Measurements from ENCODE around the gene SRSF3. TPM values are rescaled to one million over a fixed set of nuclear protein-coding genes. Genes with fewer than 3 reads are reported as not detected.
A peak's percentile ranks its signal among the peaks of the same experiment; 100 is the strongest.

The SRSF3 gene
- total and polyA plus RNA-seq, 10 donors: 93.8 to 271 (median 194) TPM

DNA sequence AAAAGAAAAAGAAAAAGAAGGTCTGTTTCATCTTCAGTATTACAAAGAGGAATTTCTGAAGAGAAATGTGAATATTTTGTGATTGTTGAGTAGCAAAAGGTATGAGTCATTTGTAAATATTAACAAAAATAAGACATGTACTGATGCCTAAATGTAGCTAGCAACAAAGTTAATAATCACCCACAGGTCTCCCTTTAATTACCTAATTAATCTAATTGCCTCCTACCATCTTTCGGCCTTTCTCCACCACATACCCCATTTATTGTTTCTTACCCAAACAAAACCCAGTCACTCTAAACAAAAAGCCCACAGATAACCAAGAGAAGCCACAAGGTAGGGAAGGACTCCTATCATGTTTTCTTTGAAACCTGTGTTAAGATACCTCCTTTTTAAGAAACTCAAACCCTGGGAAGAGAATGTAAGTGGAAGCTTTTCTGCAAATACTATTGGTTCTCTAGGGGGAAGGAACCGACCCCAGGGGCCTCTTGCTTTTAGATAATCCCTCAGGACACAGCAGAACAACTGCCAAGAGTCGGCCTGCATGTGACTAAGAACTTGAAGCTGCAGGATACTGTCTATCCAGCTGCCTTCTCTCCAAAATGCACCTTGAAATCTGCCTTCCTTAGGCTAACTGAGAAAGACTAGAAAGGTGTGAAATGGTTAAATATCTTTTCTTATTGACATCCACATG, 30.8 kb upstream of the SRSF3 start:
- 53 to 64% (median 59%) methylated on average over 3 of the region's 3 CpGs for WGBS, 5 donors
- H3K27ac ChIP-seq: no peak overlapping the region
- TF ChIP-seq POLR2AphosphoS5 (IDR thresholded peaks at IDR 0.05) (no peak), POLR2A (IDR thresholded peaks at IDR 0.05) (no peak)
- TF ChIP-seq, protein P1, sequence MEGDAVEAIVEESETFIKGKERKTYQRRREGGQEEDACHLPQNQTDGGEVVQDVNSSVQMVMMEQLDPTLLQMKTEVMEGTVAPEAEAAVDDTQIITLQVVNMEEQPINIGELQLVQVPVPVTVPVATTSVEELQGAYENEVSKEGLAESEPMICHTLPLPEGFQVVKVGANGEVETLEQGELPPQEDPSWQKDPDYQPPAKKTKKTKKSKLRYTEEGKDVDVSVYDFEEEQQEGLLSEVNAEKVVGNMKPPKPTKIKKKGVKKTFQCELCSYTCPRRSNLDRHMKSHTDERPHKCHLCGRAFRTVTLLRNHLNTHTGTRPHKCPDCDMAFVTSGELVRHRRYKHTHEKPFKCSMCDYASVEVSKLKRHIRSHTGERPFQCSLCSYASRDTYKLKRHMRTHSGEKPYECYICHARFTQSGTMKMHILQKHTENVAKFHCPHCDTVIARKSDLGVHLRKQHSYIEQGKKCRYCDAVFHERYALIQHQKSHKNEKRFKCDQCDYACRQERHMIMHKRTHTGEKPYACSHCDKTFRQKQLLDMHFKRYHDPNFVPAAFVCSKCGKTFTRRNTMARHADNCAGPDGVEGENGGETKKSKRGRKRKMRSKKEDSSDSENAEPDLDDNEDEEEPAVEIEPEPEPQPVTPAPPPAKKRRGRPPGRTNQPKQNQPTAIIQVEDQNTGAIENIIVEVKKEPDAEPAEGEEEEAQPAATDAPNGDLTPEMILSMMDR (IDR thresholded peaks at IDR 0.05 in 8 of 11, conservative IDR thresholded peaks at IDR 0.05 in 3 of 11): no peak
- H3K27me3 ChIP-seq (replicated peaks in 1 of 7): no peaks in the 10 kb centered on the region
- no peaks in the 10 kb centered on the region for H3K36me3 ChIP-seq
- intact Hi-C loops (cut with DNase I; ENCODE audit: low total_unique reads): no loop called here
- H3K4me3 ChIP-seq: no peak overlapping the region
- H3K9me3 ChIP-seq: no peaks in the 10 kb centered on the region
- no peak for DNase-seq
- peaks cover 0 to 11% (median 5%) of the 10 kb centered on the region in 6 donors for H3K4me1 ChIP-seq

DNA sequence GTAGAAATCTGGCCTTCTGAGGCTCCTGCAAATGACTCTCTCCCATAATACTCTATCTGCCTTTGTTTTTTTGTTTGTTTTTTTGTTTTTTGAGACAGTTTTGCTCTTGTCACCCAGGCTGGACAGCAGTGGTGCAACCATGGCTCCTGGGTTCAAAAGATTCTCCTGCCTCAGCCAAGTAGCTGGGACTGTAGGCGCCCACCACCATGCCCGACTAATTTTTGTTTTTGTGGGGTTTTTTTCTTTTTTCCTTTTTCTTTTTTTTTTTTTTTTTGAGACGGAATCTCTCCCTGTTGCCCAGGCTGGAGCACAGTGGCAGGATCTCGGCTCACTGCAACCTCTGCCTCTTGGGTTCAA, 30.3 kb upstream of the SRSF3 start:
- no peak overlapping the region for H3K4me3 ChIP-seq
- H3K27me3 ChIP-seq (replicated peaks in 1 of 7): no peaks in the 10 kb centered on the region
- H3K36me3 ChIP-seq: no peaks in the 10 kb centered on the region
- DNase-seq: no peak
- H3K4me1 ChIP-seq: peaks cover 0 to 6% (median 3%) of the 10 kb centered on the region in 6 donors
- TF ChIP-seq POLR2AphosphoS5 (IDR thresholded peaks at IDR 0.05) (no peak), POLR2A (IDR thresholded peaks at IDR 0.05) (no peak)
- TF ChIP-seq, protein P1 (IDR thresholded peaks at IDR 0.05 in 8 of 11, conservative IDR thresholded peaks at IDR 0.05 in 3 of 11): no peak
- intact Hi-C loops (cut with DNase I; ENCODE audit: low total_unique reads): no loop called here
- no peaks in the 10 kb centered on the region for H3K9me3 ChIP-seq
- 83 to 97% (median 90%) methylated on average over 4 of the region's 4 CpGs for WGBS, 5 donors
- no peak overlapping the region for H3K27ac ChIP-seq

DNA sequence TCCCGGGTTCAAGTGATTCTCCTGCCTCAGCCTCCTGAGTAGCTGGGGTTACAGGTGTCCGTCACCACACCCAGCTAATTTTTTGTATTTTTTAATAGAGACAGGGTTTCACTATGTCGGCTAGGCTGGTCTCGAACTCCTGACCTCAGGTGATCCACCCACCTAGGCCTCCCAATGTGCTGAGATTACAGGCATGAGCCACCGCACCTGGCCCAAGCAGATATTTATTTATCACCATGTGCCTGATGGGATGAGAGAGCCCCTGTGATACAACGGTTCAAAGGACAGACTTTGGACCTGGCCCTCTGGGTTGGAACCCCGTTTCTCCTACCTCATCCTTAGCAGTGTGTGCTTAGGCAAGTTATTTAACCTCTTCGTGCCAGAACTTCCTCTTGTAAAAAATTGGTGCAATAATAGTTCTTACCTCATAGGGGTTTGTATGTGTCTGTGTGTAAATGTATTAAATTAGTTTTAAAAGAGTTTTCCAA, 27.7 kb upstream of the SRSF3 start:
- no peak overlapping the region for H3K4me3 ChIP-seq
- 78 to 90% (median 84%) methylated on average over 8 of the region's 8 CpGs for WGBS, 5 donors
- H3K36me3 ChIP-seq: no peaks in the 10 kb centered on the region
- no peak overlapping the region for H3K27ac ChIP-seq
- no peak for TF ChIP-seq POLR2A (IDR thresholded peaks at IDR 0.05)
- TF ChIP-seq, protein P1 (IDR thresholded peaks at IDR 0.05 in 8 of 11, conservative IDR thresholded peaks at IDR 0.05 in 3 of 11): no peak
- no peak for TF ChIP-seq POLR2AphosphoS5 (IDR thresholded peaks at IDR 0.05)
- intact Hi-C loops (cut with DNase I; ENCODE audit: low total_unique reads): no loop called here
- no peaks in the 10 kb centered on the region for H3K27me3 ChIP-seq (replicated peaks in 1 of 7)
- peaks cover 0 to 6% (median 3%) of the 10 kb centered on the region in 8 donors for H3K9me3 ChIP-seq
- H3K4me1 ChIP-seq: peaks cover 0 to 4% (median 0%) of the 10 kb centered on the region in 6 donors
- no peak for DNase-seq

DNA sequence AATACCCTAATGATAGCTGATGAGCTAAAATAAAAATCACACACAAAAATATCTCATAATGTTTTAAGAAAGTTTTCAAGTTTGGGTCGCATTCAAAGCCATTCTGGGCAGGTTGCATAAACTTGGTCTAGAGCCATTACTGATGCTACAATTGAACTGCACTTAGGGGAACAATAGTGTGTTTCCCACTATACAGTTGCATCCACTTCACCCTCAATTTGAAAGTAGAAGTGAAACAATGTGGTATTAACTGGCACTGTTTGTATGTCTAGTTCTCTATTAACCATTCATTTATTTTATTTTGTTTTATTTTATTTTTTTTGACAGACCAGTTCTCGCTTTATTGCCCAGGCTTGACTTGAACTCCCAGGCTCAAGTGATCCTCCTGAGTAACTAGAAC, 23.9 kb upstream of the SRSF3 start:
- DNase-seq: no peak
- 66 to 84% (median 79%) methylated on average over 2 of the region's 2 CpGs for WGBS, 5 donors
- peaks cover 0 to 15% (median 5%) of the 10 kb centered on the region in 8 donors for H3K9me3 ChIP-seq
- peaks cover 0 to 4% (median 0%) of the 10 kb centered on the region in 6 donors for H3K4me1 ChIP-seq
- no peaks in the 10 kb centered on the region for H3K27me3 ChIP-seq (replicated peaks in 1 of 7)
- peak overlapping the region in 1 of 8 donors; percentile 11 for H3K27ac ChIP-seq
- H3K4me3 ChIP-seq: no peak overlapping the region
- TF ChIP-seq, protein P1 (IDR thresholded peaks at IDR 0.05 in 8 of 11, conservative IDR thresholded peaks at IDR 0.05 in 3 of 11): no peak
- TF ChIP-seq POLR2A (IDR thresholded peaks at IDR 0.05) (no peak), POLR2AphosphoS5 (IDR thresholded peaks at IDR 0.05) (no peak)
- intact Hi-C loops (cut with DNase I; ENCODE audit: low total_unique reads): no loop called here
- no peaks in the 10 kb centered on the region for H3K36me3 ChIP-seq
